Right lung (tissue), 5 donors: ENCODE measurements around the gene GADD45GIP1. TPM values are rescaled to one million over a fixed set of nuclear protein-coding genes. Genes with fewer than 3 reads are reported as not detected.
"Not testable (repeated sequence)": the region's sequence is repeated elsewhere in the genome, so short reads cannot be mapped to it uniquely, and the experiment has no call there.

Experiments used
- DNase-seq, 2 donors: peaks; one replicate each; pipeline ENCODE4 v3.0.0-alpha.2; 2013
- polyA plus RNA-seq, 5 donors: library from polyadenylated mRNA; unstranded; fragments of 120-200 nt; gene quantifications; one replicate each; pipeline versions ENCODE4 v1.2.1 to v1.2.3, GENCODE V29; 2013; ENCODE audit warnings: inconsistent platforms in 1 of 5, low replicate concordance in 1 of 5; ENCODE audit not compliant: insufficient read length in 5 of 5, insufficient read depth in 1 of 5

GADD45GIP1 gene
- polyA plus RNA-seq, 5 donors: 22.7 to 51.6 (median 25.6) TPM

GRCh38 chr19:12965812-12966135 lies 8.8 kb upstream of the GADD45GIP1 start:
- no peak for DNase-seq

- DNase-seq: peak; percentile 70 to 71
Observed at GRCh38 chr19:12965017-12965811, 8.2 kb upstream of the GADD45GIP1 start.

GRCh38 chr19:12959481-12959880 lies 2.5 kb upstream of the GADD45GIP1 start:
- DNase-seq: no peak

GRCh38 chr19:12957389-12957952 lies 448 bp upstream of the GADD45GIP1 start:
- DNase-seq: not testable (repeated sequence)

GRCh38 chr19:12955996-12956395 lies 1.0 kb downstream of the GADD45GIP1 start:
- DNase-seq: no peak

- not testable (repeated sequence) for DNase-seq
Observed at GRCh38 chr19:12955575-12955974, 1.4 kb downstream of the GADD45GIP1 start.

GRCh38 chr19:12954612-12954962 lies 2.4 kb downstream of the GADD45GIP1 start:
- DNase-seq: no peak

GRCh38 chr19:12953799-12954611 lies 3.0 kb downstream of the GADD45GIP1 start:
- no peak for DNase-seq

GRCh38 chr19:12953138-12953798 lies 3.8 kb downstream of the GADD45GIP1 start:
- DNase-seq: peak; percentile 75 to 76

- DNase-seq: no peak
Observed at GRCh38 chr19:12952488-12953137, 4.4 kb downstream of the GADD45GIP1 start.

GRCh38 chr19:12952050-12952449 lies 5.0 kb downstream of the GADD45GIP1 start:
- DNase-seq: not testable (repeated sequence)

- DNase-seq: no peak
Observed at GRCh38 chr19:12949363-12950283, 7.4 kb downstream of the GADD45GIP1 start.

- no peak for DNase-seq
Observed at GRCh38 chr19:12948612-12949362, 8.2 kb downstream of the GADD45GIP1 start.

GRCh38 chr19:12947702-12948611 lies 9.1 kb downstream of the GADD45GIP1 start:
- DNase-seq: no peak

GRCh38 chr19:12946731-12947496 lies 10.1 kb downstream of the GADD45GIP1 start:
- DNase-seq: no peak

- DNase-seq: peak; percentile 60 to 64
Observed at GRCh38 chr19:12946092-12946721, 10.8 kb downstream of the GADD45GIP1 start.

- peak; percentile 98 to 99 for DNase-seq
Observed at GRCh38 chr19:12945479-12946091, 11.4 kb downstream of the GADD45GIP1 start, which contains the start of gene RAD23A. TSS of gene RAD23A (plus strand) at chr19:12945862. CDS start at chr19:12945949, 87 bp downstream.
